ENCODE data around the gene BRK1.
"Not testable (repeated sequence)": the region's sequence is repeated elsewhere in the genome, so short reads cannot be mapped to it uniquely, and the experiment has no call there.

BRK1 gene

DNA sequence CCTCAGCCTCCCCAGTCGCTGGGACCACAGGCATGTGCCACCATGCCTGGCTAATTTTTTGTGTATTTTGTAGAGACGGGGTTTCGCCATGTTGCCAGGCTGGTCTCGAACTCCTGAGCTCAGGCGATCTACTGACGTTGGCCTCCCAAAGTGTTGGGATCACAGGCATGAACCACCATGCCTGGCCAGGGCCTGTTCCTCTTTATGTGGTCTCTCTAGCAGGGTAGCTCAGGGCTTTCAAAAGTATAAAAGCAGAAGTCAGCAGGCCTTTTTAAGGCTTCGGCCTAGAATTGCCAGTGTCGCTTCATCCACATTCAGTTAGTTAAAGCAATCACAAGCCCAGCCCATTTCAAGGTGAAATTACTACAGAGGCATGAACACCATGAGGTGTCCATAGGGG is 33.8 kb downstream of the BRK1 start:
- no peak for DNase-seq

- DNase-seq = no peak
Observed at GRCh38 chr3:10150987-10151386, 35.5 kb downstream of the BRK1 start.

DNA sequence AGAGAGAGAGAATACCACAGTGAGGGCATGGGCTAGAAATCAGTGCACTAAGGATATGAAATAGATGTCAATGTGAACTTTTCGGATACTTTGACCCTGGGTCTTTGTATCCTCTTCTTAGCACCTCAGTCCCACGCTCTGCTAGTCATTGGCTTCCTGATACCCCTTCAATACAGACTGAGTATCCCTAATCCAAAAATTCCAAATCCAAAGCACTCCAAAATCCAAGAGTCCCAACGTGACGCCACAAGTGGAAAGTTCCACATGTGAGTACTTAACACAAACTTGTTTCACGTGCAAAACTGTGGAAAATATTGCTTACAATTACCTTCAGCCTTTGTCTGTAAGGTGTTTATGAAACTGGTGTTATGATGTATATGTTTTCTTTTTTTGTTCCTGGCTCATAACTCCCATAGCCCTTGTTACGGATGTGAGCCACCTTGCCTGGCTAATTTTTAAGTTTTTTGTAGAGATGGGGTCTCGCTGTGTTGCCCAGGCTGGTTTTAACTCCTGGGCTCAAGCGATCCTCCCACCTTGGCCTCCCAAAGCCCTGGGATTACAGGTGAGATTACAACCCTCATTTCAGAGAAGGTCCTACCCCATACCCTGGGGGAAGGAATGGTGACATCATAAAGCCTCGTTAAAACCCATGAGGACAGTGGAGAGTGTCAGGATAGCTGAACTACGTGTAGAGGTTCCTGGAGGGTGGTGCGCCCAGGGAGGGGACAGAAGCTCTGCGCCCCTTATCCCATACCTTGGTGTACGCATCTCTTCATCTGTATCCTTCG is 39.1 kb downstream of the BRK1 start:
- DNase-seq = no peak

DNA sequence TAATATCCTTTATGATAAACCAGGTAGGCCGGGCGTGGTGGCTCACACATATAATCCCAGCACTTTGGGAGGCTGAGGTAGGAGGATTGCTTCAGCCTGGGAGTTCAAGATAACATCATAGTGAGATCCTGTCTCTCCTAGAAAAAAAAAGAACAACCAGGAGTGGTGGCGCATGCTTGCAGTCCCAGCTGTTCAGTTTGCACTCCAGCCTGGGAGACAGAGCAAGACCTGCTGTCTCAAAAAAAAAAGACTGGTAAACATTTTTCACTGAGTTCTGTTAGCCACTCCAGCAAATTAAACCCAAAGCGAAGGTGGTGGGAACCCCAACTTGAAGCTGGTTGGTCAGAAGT is 39.6 kb downstream of the BRK1 start:
- DNase-seq = no peak

DNA sequence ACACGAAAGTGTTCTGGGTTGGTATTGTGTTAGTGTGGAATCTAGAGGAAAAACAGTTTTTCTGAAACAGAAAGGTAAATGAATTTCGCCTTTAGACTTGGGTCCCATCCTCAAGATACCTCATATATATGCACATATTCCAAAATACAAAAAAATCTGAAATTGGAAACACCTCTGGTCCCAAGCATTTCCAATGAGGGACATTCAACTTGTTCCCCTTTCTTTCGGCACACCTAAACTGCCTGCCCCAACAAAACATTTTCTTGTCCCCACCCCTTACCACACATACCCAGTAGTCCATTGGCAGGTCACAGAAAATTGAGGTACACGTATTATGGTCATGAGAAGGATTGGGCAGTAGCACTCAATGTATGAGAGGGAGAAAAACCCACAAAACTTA is 40.2 kb downstream of the BRK1 start:
- DNase-seq = no peak

DNA sequence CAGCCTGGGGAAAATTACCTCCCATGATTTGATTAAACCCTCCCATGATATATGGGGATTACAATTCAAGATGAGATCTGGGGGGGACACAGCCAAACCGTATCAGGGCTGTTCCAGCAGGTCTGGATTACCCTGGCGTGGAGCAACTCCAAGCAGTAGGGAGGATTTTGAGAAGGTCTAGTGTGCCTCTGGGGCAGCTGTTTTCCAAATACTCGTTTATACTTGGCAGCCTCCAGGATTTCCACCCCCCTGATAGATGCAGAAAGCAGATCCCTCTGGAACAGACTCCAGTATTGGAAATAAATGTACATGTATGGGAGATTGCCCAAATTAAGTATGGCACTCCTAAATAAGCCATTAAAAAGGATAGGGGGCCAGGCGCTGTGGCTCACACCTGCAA is 41.6 kb downstream of the BRK1 start:
- DNase-seq = no peak

DNA sequence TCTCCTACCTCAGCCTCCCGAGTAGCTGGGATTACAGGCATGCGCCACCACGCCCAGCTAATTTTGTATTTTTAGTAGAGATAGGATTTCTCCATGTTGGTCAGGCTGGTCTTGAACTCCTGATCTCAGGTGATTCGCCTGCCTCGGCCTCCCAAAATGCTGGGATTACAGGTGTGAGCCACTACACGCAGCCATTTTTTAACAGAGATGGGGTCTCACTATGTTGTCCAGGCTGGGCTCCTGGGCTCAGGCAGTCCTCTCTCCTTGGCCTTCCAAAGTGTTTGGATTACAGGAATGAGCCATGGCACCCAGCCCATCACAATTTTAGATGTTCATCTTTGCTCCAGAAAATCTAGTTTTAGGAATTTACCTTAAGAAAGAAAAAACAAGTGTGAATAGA is 43.1 kb downstream of the BRK1 start:
- not testable (repeated sequence) for DNase-seq

- DNase-seq = no peak
Observed at GRCh38 chr3:10160346-10160745, 44.9 kb downstream of the BRK1 start.

GRCh38 chr3:10160925-10161324 is 45.5 kb downstream of the BRK1 start:
- DNase-seq = no peak

GRCh38 chr3:10162185-10162584 is 46.7 kb downstream of the BRK1 start:
- peak; percentile 76 for DNase-seq

DNA sequence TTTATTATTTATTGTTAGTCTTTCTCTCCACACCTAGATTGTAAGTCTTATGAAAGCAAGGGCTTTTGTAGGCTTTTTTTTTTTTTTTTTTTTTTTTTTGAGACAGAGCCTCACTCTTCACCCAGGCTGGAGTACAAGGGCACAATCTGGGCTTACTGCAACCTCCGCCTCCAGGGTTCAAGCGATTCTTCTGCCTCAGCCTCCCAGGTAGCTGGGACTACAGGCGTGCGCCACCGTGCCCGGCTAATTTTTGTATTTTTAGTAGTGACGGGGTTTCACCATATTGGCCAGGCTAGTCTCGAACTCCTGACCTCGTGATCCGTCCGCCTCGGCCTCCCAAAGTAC is 48.7 kb downstream of the BRK1 start:
- DNase-seq = not testable (repeated sequence)

DNA sequence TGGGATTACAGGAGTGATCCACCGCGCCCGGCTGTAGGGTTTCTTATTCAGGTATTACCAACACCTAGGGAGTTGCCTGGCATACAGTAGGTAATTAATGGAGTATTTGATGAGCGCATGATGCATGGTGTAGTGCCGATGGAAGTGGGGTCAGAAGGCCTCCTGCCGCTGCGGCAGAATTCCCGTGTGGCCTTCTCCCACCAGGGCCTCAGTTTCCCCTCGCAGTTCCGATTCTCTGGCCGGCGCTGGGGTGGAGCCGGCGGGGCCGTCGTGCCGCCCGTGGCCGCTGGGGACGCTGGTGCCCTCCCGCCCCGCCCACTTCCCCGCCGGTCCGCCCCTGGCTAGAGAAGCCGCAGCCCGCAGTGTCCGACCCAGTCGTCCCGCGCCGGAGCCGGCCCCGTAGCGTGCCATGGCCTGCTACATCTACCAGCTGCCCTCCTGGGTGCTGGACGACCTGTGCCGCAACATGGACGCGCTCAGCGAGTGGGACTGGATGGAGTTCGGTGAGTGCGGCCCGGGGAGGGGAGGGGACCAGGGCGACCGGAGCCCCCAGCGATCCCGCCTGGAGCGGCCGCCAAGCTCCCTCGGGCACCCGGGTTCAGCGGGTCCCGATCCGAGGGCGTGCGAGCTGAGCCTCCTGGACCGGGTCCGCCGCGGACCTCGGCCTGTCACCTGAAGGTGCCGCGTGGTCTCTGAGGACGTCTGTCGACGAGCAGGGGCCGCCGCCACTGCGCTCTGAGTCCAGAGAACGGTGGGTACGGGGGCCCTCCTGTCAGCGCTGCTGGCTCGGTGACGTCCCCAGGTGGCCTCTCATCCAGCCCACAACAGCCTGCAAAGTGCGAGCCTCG is 49.3 kb downstream of the BRK1 start, which contains the start of gene IRAK2:
TSS of gene IRAK2 (plus strand) at position 374 of the 848 bp plus-strand sequence. CDS start at position 410, 36 bp downstream.
- DNase-seq = peak; percentile 84

GRCh38 chr3:10166213-10166604 is 50.7 kb downstream of the BRK1 start:
- DNase-seq = no peak

- peak; percentile 34 for DNase-seq
Observed at GRCh38 chr3:10169000-10169496, 53.6 kb downstream of the BRK1 start.

DNA sequence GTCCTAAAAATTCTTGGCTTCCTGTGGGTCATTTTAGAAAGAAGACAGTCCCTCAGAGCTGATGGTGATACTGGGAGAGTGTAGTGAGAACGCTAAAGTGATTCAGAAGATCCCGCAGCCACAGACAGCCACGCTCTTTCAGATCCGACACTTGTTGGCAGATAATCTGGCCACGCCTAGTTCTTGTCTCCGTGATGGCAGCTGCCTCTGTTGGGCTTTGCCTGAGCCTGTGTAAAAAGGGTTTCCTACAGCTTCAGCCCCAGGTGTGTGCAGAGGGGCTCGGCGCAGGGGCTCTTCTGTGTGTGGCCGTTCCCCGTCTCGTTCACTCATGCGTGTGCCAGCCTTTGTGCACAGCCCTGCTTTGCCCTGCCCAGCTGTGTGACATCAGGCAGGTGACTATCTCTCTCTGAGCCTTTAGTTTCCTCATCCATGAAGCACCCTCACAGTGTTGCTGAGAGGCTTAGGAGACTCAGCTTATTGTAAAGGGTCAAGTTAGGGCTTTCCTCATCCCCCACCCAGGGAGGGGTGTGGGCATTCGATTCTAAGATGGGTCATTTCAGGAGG is 55.5 kb downstream of the BRK1 start:
- DNase-seq = peak; percentile 30

DNA sequence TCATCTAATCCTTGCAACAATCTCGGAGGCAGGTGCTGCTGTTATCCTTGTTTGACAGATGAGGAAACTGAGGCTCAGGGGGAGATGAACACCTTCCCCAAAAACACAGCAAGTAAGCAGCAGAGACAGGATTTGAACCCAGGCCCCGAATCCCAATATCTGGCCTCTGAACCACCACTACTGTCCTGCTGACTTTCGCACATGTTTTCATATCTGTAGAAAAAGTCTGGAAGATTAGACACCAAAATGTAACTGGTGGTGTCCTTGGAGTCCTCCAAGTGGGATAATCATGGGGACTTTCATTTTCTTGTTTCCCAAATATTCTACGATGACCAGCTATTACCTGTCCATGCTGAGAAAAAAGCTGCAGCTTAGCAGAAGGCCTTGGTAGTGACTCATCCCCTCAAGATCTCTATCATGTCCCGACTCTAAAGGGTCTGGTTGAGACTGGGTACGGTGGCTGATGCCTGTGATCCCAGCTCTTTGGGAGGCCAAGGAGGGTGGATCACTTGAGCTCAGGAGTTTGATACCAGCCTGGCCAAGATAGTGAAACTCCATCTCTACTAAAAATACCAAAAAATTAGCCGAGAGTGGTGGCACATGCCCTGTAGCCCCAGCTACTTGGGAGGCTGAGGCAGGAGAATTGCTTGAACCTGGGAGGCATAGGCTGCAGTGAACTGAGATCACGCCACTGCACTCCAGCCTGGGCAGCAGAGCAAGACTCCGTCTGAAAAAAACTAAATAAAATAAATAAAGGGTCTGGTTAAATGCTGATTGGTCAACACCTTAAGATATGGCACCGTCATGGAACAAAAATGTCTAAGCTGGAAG is 57.8 kb downstream of the BRK1 start:
- peak; percentile 37 for DNase-seq

GRCh38 chr3:10173926-10174435 is 58.5 kb downstream of the BRK1 start:
- peak; percentile 50 for DNase-seq

GRCh38 chr3:10175334-10175733 is 59.9 kb downstream of the BRK1 start:
- DNase-seq = not testable (repeated sequence)

DNA sequence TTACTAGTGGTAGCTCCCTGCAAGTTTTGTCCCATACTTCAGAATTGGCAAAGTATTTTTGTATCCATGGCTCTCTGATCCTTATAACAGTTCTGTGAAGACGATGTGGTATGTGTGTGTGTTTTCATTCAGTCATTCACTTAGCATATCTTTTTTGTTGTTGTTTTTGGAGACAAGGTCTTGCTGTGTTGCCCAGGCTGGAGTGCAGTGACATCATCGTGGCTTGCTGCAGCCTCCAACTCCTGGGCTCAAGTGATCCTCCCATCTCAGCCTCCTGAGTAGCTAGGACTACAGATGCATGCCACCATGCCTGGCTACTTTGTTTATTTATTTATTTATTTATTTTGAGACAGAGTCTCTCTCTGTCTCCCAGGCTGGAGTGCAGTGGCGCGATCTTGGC is 60.7 kb downstream of the BRK1 start:
- not testable (repeated sequence) for DNase-seq
